GM12865 (cell line): ENCODE measurements around the gene MBIP.
A peak's percentile ranks its signal among the peaks of the same experiment; 100 is the strongest.

ENCODE experiments used
- DNase-seq: peaks from one replicate; pipeline ENCODE4 v3.0.0; 2010; ENCODE audit warnings: low read depth
- H3K4me3 ChIP-seq: 2 replicates; pipeline ENCODE4 v1.5.1; 2011; ENCODE audit warnings: mild to moderate bottlenecking, low read depth, low read length, control low read depth
- CTCF ChIP-seq: IDR thresholded peaks from 2 replicates; pipeline ENCODE4 v1.5.1; 2011; ENCODE audit warnings: low read length, control low read depth, low read depth, inconsistent platforms; ENCODE audit not compliant: insufficient read depth; ENCODE audit errors: missing control alignments

MBIP gene

GRCh38 chr14:36320200-36320896 is at the start of gene MBIP:
Gene MBIP (minus strand): TSS chr14:36320637. CDS start chr14:36320588, 49 bp downstream.
- DNase-seq, result peak; percentile 97
- TF ChIP-seq CTCF, result no peak
- peak within 1 kb of the TSS; percentile 87 for H3K4me3 ChIP-seq

GRCh38 chr14:36367985-36368774 is 47.7 kb upstream of the MBIP start:
- no peak for TF ChIP-seq CTCF
- no peak for DNase-seq
- H3K4me3 ChIP-seq, result no peak overlapping the region

- no peak for TF ChIP-seq CTCF
- H3K4me3 ChIP-seq, result no peak overlapping the region
- DNase-seq, result no peak
These were observed 45.3 kb upstream of the MBIP start for GRCh38 chr14:36365766-36366165.

GRCh38 chr14:36363704-36364103 is 43.3 kb upstream of the MBIP start:
- no peak overlapping the region for H3K4me3 ChIP-seq
- DNase-seq, result no peak
- TF ChIP-seq CTCF, result no peak

- no peak for DNase-seq
- no peak for TF ChIP-seq CTCF
- no peak overlapping the region for H3K4me3 ChIP-seq
These were observed 42.2 kb upstream of the MBIP start for GRCh38 chr14:36362648-36363047.

GRCh38 chr14:36361210-36361853 is 40.9 kb upstream of the MBIP start:
- no peak for DNase-seq
- no peak overlapping the region for H3K4me3 ChIP-seq
- TF ChIP-seq CTCF, result no peak
